Central memory CD4-positive, alpha-beta T cell (primary cell): ENCODE measurements around the gene GON4L.
"Not testable (repeated sequence)": the region's sequence is repeated elsewhere in the genome, so short reads cannot be mapped to it uniquely, and the experiment has no call there.

Experiments used
- DNase-seq: peaks from one replicate; pipeline ENCODE4 v3.0.0; 2022

GON4L gene

GRCh38 chr1:155741908-155742307 is 115.1 kb downstream of the GON4L start:
- DNase-seq: no peak

GRCh38 chr1:155740995-155741394 is 116.0 kb downstream of the GON4L start:
- DNase-seq: no peak

- peak; percentile 18 for DNase-seq
Measured at GRCh38 chr1:155729031-155729898, 127.7 kb downstream of the GON4L start.

GRCh38 chr1:155725142-155725541 is 131.9 kb downstream of the GON4L start:
- no peak for DNase-seq

- DNase-seq: no peak
Measured at GRCh38 chr1:155719703-155720102, 137.3 kb downstream of the GON4L start.

GRCh38 chr1:155718524-155719115 is 138.4 kb downstream of the GON4L start:
- not testable (repeated sequence) for DNase-seq

- no peak for DNase-seq
Measured at GRCh38 chr1:155717041-155717440, 140.0 kb downstream of the GON4L start.

GRCh38 chr1:155715777-155716176 is 141.2 kb downstream of the GON4L start:
- DNase-seq: no peak

- DNase-seq: not testable (repeated sequence)
Measured at GRCh38 chr1:155715056-155715455, 142.0 kb downstream of the GON4L start.

- no peak for DNase-seq
Measured at GRCh38 chr1:155713075-155713474, 143.9 kb downstream of the GON4L start.

GRCh38 chr1:155712636-155713035 is 144.4 kb downstream of the GON4L start:
- not testable (repeated sequence) for DNase-seq

- DNase-seq: not testable (repeated sequence)
Measured at GRCh38 chr1:155711457-155711856, 145.6 kb downstream of the GON4L start.

- DNase-seq: no peak
Measured at GRCh38 chr1:155709391-155709790, 147.6 kb downstream of the GON4L start.

GRCh38 chr1:155706139-155706538 is 150.9 kb downstream of the GON4L start:
- DNase-seq: no peak

- DNase-seq: not testable (repeated sequence)
Measured at GRCh38 chr1:155704414-155704813, 152.6 kb downstream of the GON4L start.

- no peak for DNase-seq
Measured at GRCh38 chr1:155703216-155703615, 153.8 kb downstream of the GON4L start.

GRCh38 chr1:155701675-155702074 is 155.3 kb downstream of the GON4L start:
- not testable (repeated sequence) for DNase-seq
